ENCODE results near the gene CYP4F8.
"Not testable (repeated sequence)": the region's sequence is repeated elsewhere in the genome, so short reads cannot be mapped to it uniquely, and the experiment has no call there.

CYP4F8 gene

DNA sequence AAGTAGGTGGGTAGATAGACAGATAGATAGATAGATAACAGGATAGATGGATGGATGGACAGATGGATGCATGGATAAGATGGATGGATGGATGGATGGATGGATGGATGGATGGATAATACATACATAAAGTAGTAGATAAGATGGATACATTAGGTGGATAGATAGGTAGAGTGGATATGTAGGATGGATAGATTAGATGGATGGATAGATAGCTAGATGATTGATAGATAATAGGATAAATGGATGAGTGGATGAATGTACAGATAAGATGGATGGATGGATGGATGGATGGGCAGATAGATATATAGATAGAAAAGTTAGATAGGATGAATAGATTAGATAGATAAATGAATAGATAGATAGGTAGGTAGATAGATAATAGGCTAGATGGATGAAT is 27.8 kb downstream of the CYP4F8 start:
- H3K27me3 ChIP-seq (replicated peaks; ENCODE audit: control insufficient read depth, insufficient read depth, low read length, poor library complexity, severe bottlenecking), result no peaks in the 10 kb centered on the region
- no peak for DNase-seq
- no peaks in the 10 kb centered on the region for H3K4me1 ChIP-seq (ENCODE audit: control insufficient read depth, insufficient read depth, low read length, poor library complexity, severe bottlenecking)
- no peaks in the 10 kb centered on the region for H3K36me3 ChIP-seq (ENCODE audit: control insufficient read depth, insufficient read depth, low read length)
- no peak overlapping the region for H3K27ac ChIP-seq (ENCODE audit: insufficient read depth, low read length, poor library complexity, severe bottlenecking)
- H3K9me3 ChIP-seq (ENCODE audit: control insufficient read depth, low read length), result no peaks in the 10 kb centered on the region
- H3K4me3 ChIP-seq (ENCODE audit: insufficient read depth, low read depth, low read length, poor library complexity, severe bottlenecking), result no peak overlapping the region

GRCh38 chr19:15643387-15643786 is 28.4 kb downstream of the CYP4F8 start:
- no peak overlapping the region for H3K4me3 ChIP-seq (ENCODE audit: insufficient read depth, low read depth, low read length, poor library complexity, severe bottlenecking)
- no peaks in the 10 kb centered on the region for H3K27me3 ChIP-seq (replicated peaks; ENCODE audit: control insufficient read depth, insufficient read depth, low read length, poor library complexity, severe bottlenecking)
- no peak overlapping the region for H3K27ac ChIP-seq (ENCODE audit: insufficient read depth, low read length, poor library complexity, severe bottlenecking)
- no peaks in the 10 kb centered on the region for H3K9me3 ChIP-seq (ENCODE audit: control insufficient read depth, low read length)
- no peak for DNase-seq
- H3K4me1 ChIP-seq (ENCODE audit: control insufficient read depth, insufficient read depth, low read length, poor library complexity, severe bottlenecking), result no peaks in the 10 kb centered on the region
- no peaks in the 10 kb centered on the region for H3K36me3 ChIP-seq (ENCODE audit: control insufficient read depth, insufficient read depth, low read length)

GRCh38 chr19:15644066-15644741 is 29.2 kb downstream of the CYP4F8 start:
- Histone ChIP-seq H3K27ac (ENCODE audit: insufficient read depth, low read length, poor library complexity, severe bottlenecking) (no peak overlapping the region), H3K27me3 (replicated peaks; ENCODE audit: control insufficient read depth, insufficient read depth, low read length, poor library complexity, severe bottlenecking) (no peaks in the 10 kb centered on the region), H3K4me1 (ENCODE audit: control insufficient read depth, insufficient read depth, low read length, poor library complexity, severe bottlenecking) (no peaks in the 10 kb centered on the region), H3K36me3 (ENCODE audit: control insufficient read depth, insufficient read depth, low read length) (no peaks in the 10 kb centered on the region), H3K4me3 (ENCODE audit: insufficient read depth, low read depth, low read length, poor library complexity, severe bottlenecking) (no peak overlapping the region), H3K9me3 (ENCODE audit: control insufficient read depth, low read length) (no peaks in the 10 kb centered on the region)
- no peak for DNase-seq

GRCh38 chr19:15644816-15645215 is 29.8 kb downstream of the CYP4F8 start:
- H3K4me1 ChIP-seq (ENCODE audit: control insufficient read depth, insufficient read depth, low read length, poor library complexity, severe bottlenecking), result no peaks in the 10 kb centered on the region
- no peaks in the 10 kb centered on the region for H3K9me3 ChIP-seq (ENCODE audit: control insufficient read depth, low read length)
- no peaks in the 10 kb centered on the region for H3K27me3 ChIP-seq (replicated peaks; ENCODE audit: control insufficient read depth, insufficient read depth, low read length, poor library complexity, severe bottlenecking)
- DNase-seq, result no peak
- H3K4me3 ChIP-seq (ENCODE audit: insufficient read depth, low read depth, low read length, poor library complexity, severe bottlenecking), result no peak overlapping the region
- H3K36me3 ChIP-seq (ENCODE audit: control insufficient read depth, insufficient read depth, low read length), result no peaks in the 10 kb centered on the region
- H3K27ac ChIP-seq (ENCODE audit: insufficient read depth, low read length, poor library complexity, severe bottlenecking), result no peak overlapping the region

- H3K27me3 ChIP-seq (replicated peaks; ENCODE audit: control insufficient read depth, insufficient read depth, low read length, poor library complexity, severe bottlenecking), result no peaks in the 10 kb centered on the region
- H3K9me3 ChIP-seq (ENCODE audit: control insufficient read depth, low read length), result no peaks in the 10 kb centered on the region
- H3K4me1 ChIP-seq (ENCODE audit: control insufficient read depth, insufficient read depth, low read length, poor library complexity, severe bottlenecking), result no peaks in the 10 kb centered on the region
- no peak for DNase-seq
- H3K36me3 ChIP-seq (ENCODE audit: control insufficient read depth, insufficient read depth, low read length), result no peaks in the 10 kb centered on the region
- no peak overlapping the region for H3K4me3 ChIP-seq (ENCODE audit: insufficient read depth, low read depth, low read length, poor library complexity, severe bottlenecking)
- no peak overlapping the region for H3K27ac ChIP-seq (ENCODE audit: insufficient read depth, low read length, poor library complexity, severe bottlenecking)
Measured at GRCh38 chr19:15649526-15649925, 34.5 kb downstream of the CYP4F8 start.

- not testable (repeated sequence) for H3K27ac ChIP-seq (ENCODE audit: insufficient read depth, low read length, poor library complexity, severe bottlenecking); H3K36me3 ChIP-seq (ENCODE audit: control insufficient read depth, insufficient read depth, low read length); H3K9me3 ChIP-seq (ENCODE audit: control insufficient read depth, low read length); DNase-seq; H3K4me1 ChIP-seq (ENCODE audit: control insufficient read depth, insufficient read depth, low read length, poor library complexity, severe bottlenecking); H3K4me3 ChIP-seq (ENCODE audit: insufficient read depth, low read depth, low read length, poor library complexity, severe bottlenecking); H3K27me3 ChIP-seq (replicated peaks; ENCODE audit: control insufficient read depth, insufficient read depth, low read length, poor library complexity, severe bottlenecking)
Measured at GRCh38 chr19:15650123-15650522, 35.1 kb downstream of the CYP4F8 start.

DNA sequence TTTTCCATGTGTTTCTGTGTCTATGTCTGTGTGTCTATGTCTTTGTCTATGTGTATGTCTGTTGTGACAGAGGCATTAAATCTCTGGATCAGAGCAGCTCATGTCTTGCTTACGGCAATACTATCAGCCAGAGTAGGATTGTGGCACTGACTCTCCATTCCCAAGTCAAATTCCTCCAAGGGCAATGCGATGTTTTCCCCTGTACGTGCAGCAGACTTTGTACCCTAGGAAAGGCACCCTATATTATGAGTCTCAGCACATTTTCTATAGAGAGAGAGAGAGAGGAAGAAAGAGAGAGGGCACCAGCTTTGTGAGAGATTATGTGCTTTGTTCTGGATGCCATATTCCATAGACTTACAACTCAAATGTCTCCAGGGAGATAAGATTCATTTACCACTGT is 36.8 kb downstream of the CYP4F8 start:
- Histone ChIP-seq H3K36me3 (ENCODE audit: control insufficient read depth, insufficient read depth, low read length) (no peaks in the 10 kb centered on the region), H3K4me3 (ENCODE audit: insufficient read depth, low read depth, low read length, poor library complexity, severe bottlenecking) (no peak overlapping the region), H3K27ac (ENCODE audit: insufficient read depth, low read length, poor library complexity, severe bottlenecking) (no peak overlapping the region), H3K27me3 (replicated peaks; ENCODE audit: control insufficient read depth, insufficient read depth, low read length, poor library complexity, severe bottlenecking) (no peaks in the 10 kb centered on the region), H3K9me3 (ENCODE audit: control insufficient read depth, low read length) (no peaks in the 10 kb centered on the region), H3K4me1 (ENCODE audit: control insufficient read depth, insufficient read depth, low read length, poor library complexity, severe bottlenecking) (no peaks in the 10 kb centered on the region)
- DNase-seq, result no peak

GRCh38 chr19:15652559-15653278 is 37.7 kb downstream of the CYP4F8 start:
- H3K4me3 ChIP-seq (ENCODE audit: insufficient read depth, low read depth, low read length, poor library complexity, severe bottlenecking), result no peak overlapping the region
- H3K27ac ChIP-seq (ENCODE audit: insufficient read depth, low read length, poor library complexity, severe bottlenecking), result no peak overlapping the region
- no peaks in the 10 kb centered on the region for H3K9me3 ChIP-seq (ENCODE audit: control insufficient read depth, low read length)
- no peaks in the 10 kb centered on the region for H3K4me1 ChIP-seq (ENCODE audit: control insufficient read depth, insufficient read depth, low read length, poor library complexity, severe bottlenecking)
- no peak for DNase-seq
- H3K36me3 ChIP-seq (ENCODE audit: control insufficient read depth, insufficient read depth, low read length), result no peaks in the 10 kb centered on the region
- no peaks in the 10 kb centered on the region for H3K27me3 ChIP-seq (replicated peaks; ENCODE audit: control insufficient read depth, insufficient read depth, low read length, poor library complexity, severe bottlenecking)

- Histone ChIP-seq H3K9me3 (ENCODE audit: control insufficient read depth, low read length) (no peaks in the 10 kb centered on the region), H3K27me3 (replicated peaks; ENCODE audit: control insufficient read depth, insufficient read depth, low read length, poor library complexity, severe bottlenecking) (no peaks in the 10 kb centered on the region), H3K4me3 (ENCODE audit: insufficient read depth, low read depth, low read length, poor library complexity, severe bottlenecking) (no peak overlapping the region), H3K27ac (ENCODE audit: insufficient read depth, low read length, poor library complexity, severe bottlenecking) (no peak overlapping the region), H3K4me1 (ENCODE audit: control insufficient read depth, insufficient read depth, low read length, poor library complexity, severe bottlenecking) (no peaks in the 10 kb centered on the region), H3K36me3 (ENCODE audit: control insufficient read depth, insufficient read depth, low read length) (no peaks in the 10 kb centered on the region)
- DNase-seq, result no peak
Measured at GRCh38 chr19:15656467-15656866, 41.4 kb downstream of the CYP4F8 start.

DNA sequence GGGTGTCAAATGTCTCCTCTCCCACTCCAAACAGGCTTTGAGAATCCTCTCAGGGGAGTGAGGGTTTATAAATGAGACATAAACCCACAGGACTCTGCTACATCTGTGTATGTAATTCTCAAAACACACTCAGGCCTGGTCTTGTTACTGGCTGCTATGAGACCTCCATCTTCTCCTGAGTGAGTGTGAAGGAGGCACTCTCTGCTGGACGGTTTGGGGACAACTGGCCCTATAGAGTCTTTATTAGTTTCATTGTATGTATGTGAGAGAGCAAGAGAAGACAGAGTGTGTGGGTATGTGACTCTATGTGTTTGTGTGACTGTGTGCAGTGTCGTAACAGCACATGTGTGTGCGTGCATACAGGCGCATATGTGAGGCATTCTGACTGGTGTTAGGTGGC is 48.2 kb downstream of the CYP4F8 start:
- Histone ChIP-seq H3K27ac (ENCODE audit: insufficient read depth, low read length, poor library complexity, severe bottlenecking) (no peak overlapping the region), H3K36me3 (ENCODE audit: control insufficient read depth, insufficient read depth, low read length) (no peaks in the 10 kb centered on the region)

More for the DNA sequence above, 48.2 kb downstream of the CYP4F8 start:
- H3K4me1 ChIP-seq (ENCODE audit: control insufficient read depth, insufficient read depth, low read length, poor library complexity, severe bottlenecking), result no peaks in the 10 kb centered on the region
- H3K27me3 ChIP-seq (replicated peaks; ENCODE audit: control insufficient read depth, insufficient read depth, low read length, poor library complexity, severe bottlenecking), result no peaks in the 10 kb centered on the region
- no peak overlapping the region for H3K4me3 ChIP-seq (ENCODE audit: insufficient read depth, low read depth, low read length, poor library complexity, severe bottlenecking)
- DNase-seq, result no peak
- no peaks in the 10 kb centered on the region for H3K9me3 ChIP-seq (ENCODE audit: control insufficient read depth, low read length)
